ENCODE results near the gene BSDC1.

The BSDC1 gene

GRCh38 chr1:32341971-32342370 is 52.3 kb downstream of the BSDC1 start:
- no peak overlapping the region for H3K4me2 ChIP-seq (ENCODE audit: insufficient read depth, low read length)
- ATAC-seq (ENCODE audit: insufficient read depth, low read depth) (no peak), DNase-seq (no peak)
- no peak overlapping the region for H2AFZ ChIP-seq (ENCODE audit: low read depth, low read length)
- H3K36me3 ChIP-seq (ENCODE audit: insufficient read depth, low read length) = no peaks in the 10 kb centered on the region
- H3K9me3 ChIP-seq (ENCODE audit: insufficient read depth, low read length, severe bottlenecking) = no peaks in the 10 kb centered on the region
- no peaks in the 10 kb centered on the region for H3K27me3 ChIP-seq (ENCODE audit: insufficient read depth, low read length, poor library complexity)
- peaks cover 10% of the 10 kb centered on the region for H3K4me1 ChIP-seq (ENCODE audit: insufficient read depth, low read length)
- H3K9ac ChIP-seq (ENCODE audit: low read depth, low read length) = no peak overlapping the region
- H3K79me2 ChIP-seq (ENCODE audit: insufficient read depth, low read length) = no peaks in the 10 kb centered on the region
- no peak overlapping the region for H3K4me3 ChIP-seq (ENCODE audit: low read depth in 1 of 2, low read length in 2 of 2)
- TF ChIP-seq CTCF (IDR thresholded peaks at IDR 0.05; ENCODE audit: borderline replicate concordance, extremely low read depth, low read length, poor library complexity, severe bottlenecking) = no peak
- no peak overlapping the region for H3K27ac ChIP-seq (ENCODE audit: low read length)
- peaks cover 13% of the 10 kb centered on the region; the same call in 1 of the 2 replicates for H4K20me1 ChIP-seq (ENCODE audit: insufficient read depth, low read length)

- Histone ChIP-seq H2AFZ (ENCODE audit: low read depth, low read length) (no peak overlapping the region), H3K79me2 (ENCODE audit: insufficient read depth, low read length) (no peaks in the 10 kb centered on the region), H3K27ac (ENCODE audit: low read length) (no peak overlapping the region), H3K4me2 (ENCODE audit: insufficient read depth, low read length) (no peak overlapping the region), H4K20me1 (ENCODE audit: insufficient read depth, low read length) (peaks cover 19% of the 10 kb centered on the region), H3K4me1 (ENCODE audit: insufficient read depth, low read length) (peaks cover 17% of the 10 kb centered on the region), H3K9ac (ENCODE audit: low read depth, low read length) (no peak overlapping the region), H3K27me3 (ENCODE audit: insufficient read depth, low read length, poor library complexity) (no peaks in the 10 kb centered on the region), H3K36me3 (ENCODE audit: insufficient read depth, low read length) (no peaks in the 10 kb centered on the region), H3K9me3 (ENCODE audit: insufficient read depth, low read length, severe bottlenecking) (no peaks in the 10 kb centered on the region), H3K4me3 (ENCODE audit: low read depth in 1 of 2, low read length in 2 of 2) (no peak overlapping the region)
- ATAC-seq (ENCODE audit: insufficient read depth, low read depth) (no peak), DNase-seq (no peak)
- TF ChIP-seq EZH2 (IDR thresholded peaks at IDR 0.05; ENCODE audit: borderline replicate concordance, low read depth, low read length, severe bottlenecking) (no peak), CTCF (IDR thresholded peaks at IDR 0.05; ENCODE audit: borderline replicate concordance, extremely low read depth, low read length, poor library complexity, severe bottlenecking) (no peak)
These were observed 53.0 kb downstream of the BSDC1 start for GRCh38 chr1:32341186-32341757.

- DNase-seq = no peak
- Histone ChIP-seq H3K27ac (ENCODE audit: low read length) (no peak overlapping the region), H3K36me3 (ENCODE audit: insufficient read depth, low read length) (peaks cover 6% of the 10 kb centered on the region), H3K9ac (ENCODE audit: low read depth, low read length) (no peak overlapping the region), H3K79me2 (ENCODE audit: insufficient read depth, low read length) (peaks cover 15% of the 10 kb centered on the region), H2AFZ (ENCODE audit: low read depth, low read length) (no peak overlapping the region), H3K9me3 (ENCODE audit: insufficient read depth, low read length, severe bottlenecking) (no peaks in the 10 kb centered on the region), H3K4me1 (ENCODE audit: insufficient read depth, low read length) (peaks cover 25% of the 10 kb centered on the region), H3K4me2 (ENCODE audit: insufficient read depth, low read length) (no peak overlapping the region), H3K27me3 (ENCODE audit: insufficient read depth, low read length, poor library complexity) (no peaks in the 10 kb centered on the region), H4K20me1 (ENCODE audit: insufficient read depth, low read length) (peaks cover 25% of the 10 kb centered on the region), H3K4me3 (ENCODE audit: low read depth in 1 of 2, low read length in 2 of 2) (no peak overlapping the region)
- TF ChIP-seq CTCF (IDR thresholded peaks at IDR 0.05; ENCODE audit: borderline replicate concordance, extremely low read depth, low read length, poor library complexity, severe bottlenecking) (no peak), EZH2 (IDR thresholded peaks at IDR 0.05; ENCODE audit: borderline replicate concordance, low read depth, low read length, severe bottlenecking) (no peak)
- ATAC-seq (ENCODE audit: insufficient read depth, low read depth) = no peak
These were observed 54.8 kb downstream of the BSDC1 start for GRCh38 chr1:32339363-32339978.

Data from DND-41 (cell line).